Epithelial cell of esophagus (primary cell): ENCODE data around the gene SHC3.

Experiments
- DNase-seq: peaks from one replicate; pipeline ENCODE4 v3.0.0; 2010; ENCODE audit warnings: low read depth
- H3K4me3 ChIP-seq: 2 replicates; pipeline ENCODE4 v1.5.1; 2011; ENCODE audit warnings: mild to moderate bottlenecking, low read length, control low read depth
- CTCF ChIP-seq: IDR thresholded peaks from 2 replicates; pipeline ENCODE4 v1.5.1; 2011; ENCODE audit warnings: low read depth, mild to moderate bottlenecking, low read length, control low read depth, inconsistent platforms; ENCODE audit not compliant: insufficient read depth; ENCODE audit errors: missing control alignments

The SHC3 gene

GRCh38 chr9:89032661-89033060 lies 146.0 kb downstream of the SHC3 start:
- no peak for DNase-seq
- no peak for TF ChIP-seq CTCF
- H3K4me3 ChIP-seq = no peak overlapping the region

GRCh38 chr9:89032173-89032572 lies 146.4 kb downstream of the SHC3 start:
- no peak for TF ChIP-seq CTCF
- no peak for DNase-seq

GRCh38 chr9:89029788-89030187 lies 148.8 kb downstream of the SHC3 start:
- no peak overlapping the region for H3K4me3 ChIP-seq
- no peak for TF ChIP-seq CTCF

More at GRCh38 chr9:89032173-89032572, 146.4 kb downstream of the SHC3 start:
- no peak overlapping the region for H3K4me3 ChIP-seq

GRCh38 chr9:89026876-89027275 lies 151.7 kb downstream of the SHC3 start:
- H3K4me3 ChIP-seq = no peak overlapping the region
- no peak for TF ChIP-seq CTCF
- no peak for DNase-seq

More at GRCh38 chr9:89029788-89030187, 148.8 kb downstream of the SHC3 start:
- no peak for DNase-seq

GRCh38 chr9:89025553-89025952 lies 153.1 kb downstream of the SHC3 start:
- no peak overlapping the region for H3K4me3 ChIP-seq
- DNase-seq = no peak
- TF ChIP-seq CTCF = no peak

GRCh38 chr9:89024727-89025126 lies 153.9 kb downstream of the SHC3 start:
- DNase-seq = no peak
- H3K4me3 ChIP-seq = no peak overlapping the region
- TF ChIP-seq CTCF = no peak

GRCh38 chr9:89023740-89024139 lies 154.9 kb downstream of the SHC3 start:
- no peak overlapping the region for H3K4me3 ChIP-seq
- DNase-seq = no peak
- no peak for TF ChIP-seq CTCF
